KMS-11 (cell line): ENCODE data around the gene ADCY5.
A peak's percentile ranks its signal among the peaks of the same experiment; 100 is the strongest.

ENCODE experiments used
- H2AFZ ChIP-seq: fragments of 200-600 bp; sonication (generic); 2 replicates; pipeline ENCODE4 v1.6.1; 2016; ENCODE audit warnings: antibody characterized with exemption, mixed run types, low read depth
- H3K27ac ChIP-seq: fragments of 200-600 bp; sonication (generic); 2 replicates; pipeline ENCODE4 v1.6.1; 2016; ENCODE audit warnings: mild to moderate bottlenecking, mixed run types
- H3K27me3 ChIP-seq: fragments of 200-600 bp; sonication (generic); 2 replicates; pipeline ENCODE4 v1.6.1; 2017; ENCODE audit warnings: mild to moderate bottlenecking, low read depth, mixed run types, moderate library complexity; ENCODE audit not compliant: insufficient read depth
- H3K36me3 ChIP-seq: fragments of 200-600 bp; sonication (generic); 2 replicates; pipeline ENCODE4 v1.6.1; 2017; ENCODE audit warnings: mild to moderate bottlenecking, mixed run types; ENCODE audit not compliant: insufficient read depth
- H3K4me1 ChIP-seq: fragments of 200-600 bp; sonication (generic); 2 replicates; pipeline ENCODE4 v1.6.1; 2016; ENCODE audit warnings: mild to moderate bottlenecking, low read depth, mixed run types; ENCODE audit not compliant: poor library complexity, severe bottlenecking
- H3K4me2 ChIP-seq: fragments of 200-600 bp; sonication (generic); 2 replicates; pipeline ENCODE4 v1.7.0; 2016; ENCODE audit warnings: mild to moderate bottlenecking, mixed run types
- H3K4me3 ChIP-seq: fragments of 200-600 bp; sonication (generic); IDR thresholded peaks from 2 replicates; pipeline ENCODE4 v1.6.1; 2017; ENCODE audit warnings: low read depth, low read length, mixed read lengths; ENCODE audit not compliant: insufficient read depth
- H3K79me2 ChIP-seq: fragments of 200-600 bp; sonication (generic); 2 replicates; pipeline ENCODE4 v1.6.1; 2016; ENCODE audit warnings: low read depth, mixed run types; ENCODE audit not compliant: insufficient read depth
- H3K9ac ChIP-seq: fragments of 200-600 bp; sonication (generic); 2 replicates; pipeline ENCODE4 v1.6.1; 2016; ENCODE audit warnings: mild to moderate bottlenecking, mixed run types
- H4K20me1 ChIP-seq: fragments of 200-600 bp; sonication (generic); 2 replicates; pipeline ENCODE4 v1.6.1; 2016; ENCODE audit warnings: mild to moderate bottlenecking, mixed run types; ENCODE audit not compliant: insufficient read depth
- TF ChIP-seq, protein P1 (sequence below): fragments of 200-600 bp; sonication (generic); conservative IDR thresholded peaks from 2 replicates; pipeline ENCODE4 v1.6.1; 2017; ENCODE audit warnings: low read depth, mild to moderate bottlenecking, antibody characterized with exemption, low read length, moderate library complexity, mixed read lengths

ADCY5 gene

DNA sequence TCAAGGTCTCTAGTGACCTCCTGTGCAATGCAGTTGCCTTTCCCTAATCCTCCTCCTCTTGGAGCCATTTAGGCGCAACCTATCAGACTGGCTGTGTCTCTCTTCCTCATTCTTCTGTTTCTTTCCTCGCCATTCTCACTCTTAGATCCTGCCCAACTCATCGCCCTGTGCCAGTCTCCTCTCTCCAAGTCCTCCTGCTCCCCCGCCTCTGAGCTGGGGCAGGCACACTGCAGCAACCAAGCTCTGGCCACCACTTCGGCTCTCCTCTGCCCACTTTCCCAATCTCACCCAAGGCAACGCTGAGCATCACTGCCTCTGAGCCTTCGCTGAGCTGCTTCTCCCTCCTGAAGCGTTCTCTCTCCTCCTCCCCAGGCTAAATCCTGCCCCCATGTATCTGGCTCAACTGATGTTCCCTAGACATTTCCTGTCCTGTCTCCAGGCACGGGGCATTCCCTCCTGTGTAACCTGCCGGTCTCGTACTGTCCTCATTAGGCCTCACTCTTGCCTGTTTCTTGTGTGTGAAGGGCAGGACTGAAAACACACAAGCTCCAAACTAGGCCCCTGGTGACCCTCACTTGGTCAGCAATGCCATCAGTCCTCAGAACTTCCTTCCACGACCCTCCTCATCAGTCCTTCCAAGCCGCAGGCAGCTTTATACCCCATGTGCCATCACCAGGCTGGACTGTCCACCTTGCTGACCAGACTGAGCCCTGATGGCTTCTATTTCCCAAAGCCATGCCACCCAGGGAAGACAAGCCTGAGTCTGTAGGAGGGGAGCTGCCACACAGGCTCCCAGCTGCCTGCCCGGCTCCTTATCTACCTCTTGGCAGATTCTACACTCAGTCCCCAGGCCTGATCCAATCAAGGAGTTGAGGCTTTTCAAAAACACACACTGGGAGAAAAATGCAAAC is 161.6 kb downstream of the ADCY5 start:
- Histone ChIP-seq H3K36me3 (no peaks in the 10 kb centered on the region), H2AFZ (no peak overlapping the region), H3K27me3 (peaks cover 23% of the 10 kb centered on the region; the same call in 1 of the 2 replicates), H3K79me2 (no peaks in the 10 kb centered on the region), H3K27ac (no peak overlapping the region), H4K20me1 (no peaks in the 10 kb centered on the region), H3K4me3 (no peak overlapping the region), H3K9ac (no peak overlapping the region), H3K4me1 (no peaks in the 10 kb centered on the region), H3K4me2 (no peak overlapping the region)
- TF ChIP-seq, protein P1, sequence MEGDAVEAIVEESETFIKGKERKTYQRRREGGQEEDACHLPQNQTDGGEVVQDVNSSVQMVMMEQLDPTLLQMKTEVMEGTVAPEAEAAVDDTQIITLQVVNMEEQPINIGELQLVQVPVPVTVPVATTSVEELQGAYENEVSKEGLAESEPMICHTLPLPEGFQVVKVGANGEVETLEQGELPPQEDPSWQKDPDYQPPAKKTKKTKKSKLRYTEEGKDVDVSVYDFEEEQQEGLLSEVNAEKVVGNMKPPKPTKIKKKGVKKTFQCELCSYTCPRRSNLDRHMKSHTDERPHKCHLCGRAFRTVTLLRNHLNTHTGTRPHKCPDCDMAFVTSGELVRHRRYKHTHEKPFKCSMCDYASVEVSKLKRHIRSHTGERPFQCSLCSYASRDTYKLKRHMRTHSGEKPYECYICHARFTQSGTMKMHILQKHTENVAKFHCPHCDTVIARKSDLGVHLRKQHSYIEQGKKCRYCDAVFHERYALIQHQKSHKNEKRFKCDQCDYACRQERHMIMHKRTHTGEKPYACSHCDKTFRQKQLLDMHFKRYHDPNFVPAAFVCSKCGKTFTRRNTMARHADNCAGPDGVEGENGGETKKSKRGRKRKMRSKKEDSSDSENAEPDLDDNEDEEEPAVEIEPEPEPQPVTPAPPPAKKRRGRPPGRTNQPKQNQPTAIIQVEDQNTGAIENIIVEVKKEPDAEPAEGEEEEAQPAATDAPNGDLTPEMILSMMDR = no peak

DNA sequence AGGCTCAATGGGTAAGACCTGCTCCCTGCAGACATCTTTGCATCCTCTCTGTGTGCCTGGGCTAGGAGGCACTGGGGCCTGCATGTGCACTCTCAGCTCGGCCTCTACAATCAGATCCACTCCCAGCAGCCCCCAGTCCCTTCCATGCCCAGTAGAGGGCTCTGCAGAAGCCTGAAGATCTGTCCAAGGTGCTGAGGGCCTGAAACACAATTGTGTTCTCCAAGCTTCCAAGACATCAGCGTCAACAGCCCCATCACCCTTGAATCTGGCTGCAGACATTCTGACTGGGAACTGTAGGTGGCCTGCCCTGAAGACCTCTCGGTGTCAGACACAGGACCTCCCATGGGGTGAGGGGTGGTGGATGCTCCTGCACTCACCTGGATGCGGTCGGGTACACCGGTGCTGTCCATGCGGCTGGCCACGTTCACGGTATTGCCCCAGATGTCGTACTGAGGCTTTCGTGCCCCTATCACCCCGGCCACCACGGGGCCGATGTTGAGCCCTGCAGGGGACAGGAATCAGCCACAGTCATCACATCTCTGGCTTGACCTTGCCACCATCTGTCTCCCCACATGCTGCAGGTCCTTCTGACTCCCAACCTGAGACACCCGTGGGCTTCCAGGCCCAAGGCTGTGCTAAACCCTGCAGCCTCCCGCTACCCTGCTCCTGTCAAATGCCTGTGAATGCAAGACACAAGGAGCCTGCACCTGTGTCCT is 162.4 kb downstream of the ADCY5 start:
- H3K36me3 ChIP-seq = no peaks in the 10 kb centered on the region
- TF ChIP-seq, protein P1 = peak; percentile 80

DNA sequence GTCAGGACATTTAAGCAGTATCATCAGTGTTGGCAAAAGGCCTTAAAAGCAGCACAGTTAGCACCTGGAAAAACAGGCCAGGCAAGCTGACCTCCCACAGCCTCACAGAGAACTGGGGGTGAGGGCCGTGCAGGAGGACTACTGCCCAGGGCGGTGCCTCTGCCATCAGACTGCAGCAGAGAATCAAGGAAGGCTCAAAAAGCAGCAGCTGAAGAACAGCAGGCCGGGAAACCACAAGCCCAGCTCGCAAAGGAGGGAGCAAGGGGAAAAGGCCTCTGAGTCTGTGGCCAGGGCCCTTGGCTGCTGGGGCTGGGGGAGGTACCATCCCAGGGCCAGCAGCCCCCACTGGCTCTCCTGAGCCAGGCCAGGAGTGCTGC is 163.0 kb downstream of the ADCY5 start:
- Histone ChIP-seq H3K79me2 (no peaks in the 10 kb centered on the region), H3K4me3 (no peak overlapping the region), H2AFZ (no peak overlapping the region), H3K36me3 (no peaks in the 10 kb centered on the region), H3K27me3 (peaks cover 10% of the 10 kb centered on the region; the same call in 1 of the 2 replicates), H3K9ac (no peak overlapping the region), H3K4me2 (no peak overlapping the region), H3K4me1 (no peaks in the 10 kb centered on the region), H4K20me1 (no peaks in the 10 kb centered on the region), H3K27ac (no peak overlapping the region)
- TF ChIP-seq, protein P1 = no peak

More for the DNA sequence above, 162.4 kb downstream of the ADCY5 start:
- Histone ChIP-seq H3K4me3 (no peak overlapping the region), H3K4me1 (no peaks in the 10 kb centered on the region), H2AFZ (no peak overlapping the region), H3K9ac (no peak overlapping the region), H3K27ac (no peak overlapping the region), H3K79me2 (no peaks in the 10 kb centered on the region), H3K4me2 (no peak overlapping the region), H3K27me3 (peaks cover 15% of the 10 kb centered on the region; the same call in 1 of the 2 replicates), H4K20me1 (no peaks in the 10 kb centered on the region)

DNA sequence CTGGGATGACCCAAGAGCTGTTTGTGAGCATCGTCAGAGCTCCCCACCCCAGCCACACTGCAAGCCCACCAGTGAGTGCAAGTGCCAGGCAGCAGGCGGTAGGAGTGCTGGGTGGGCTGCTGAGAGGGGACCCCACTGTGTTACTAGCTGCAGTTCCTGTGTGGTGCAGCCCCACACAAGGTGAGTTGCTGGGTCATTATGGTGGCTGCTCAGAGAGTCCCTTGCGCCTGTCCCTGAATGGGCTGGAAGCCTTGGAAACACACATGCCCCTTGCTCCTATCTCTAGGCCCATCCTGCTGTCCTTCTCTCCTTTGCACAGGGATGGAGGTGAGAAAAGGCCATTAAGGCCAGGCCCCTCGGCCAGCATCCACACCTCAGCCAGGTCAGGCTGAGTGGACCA is 163.4 kb downstream of the ADCY5 start:
- Histone ChIP-seq H2AFZ (no peak overlapping the region), H3K79me2 (no peaks in the 10 kb centered on the region), H3K36me3 (no peaks in the 10 kb centered on the region), H3K4me3 (no peak overlapping the region), H3K27me3 (peaks cover 5% of the 10 kb centered on the region; the same call in 1 of the 2 replicates), H3K27ac (no peak overlapping the region), H3K4me2 (no peak overlapping the region), H3K9ac (no peak overlapping the region), H3K4me1 (no peaks in the 10 kb centered on the region), H4K20me1 (no peaks in the 10 kb centered on the region)
- TF ChIP-seq, protein P1 = no peak
